ENCODE results near the gene TNFRSF21.

TNFRSF21 gene

GRCh38 chr6:47195011-47195650, 114.6 kb downstream of the TNFRSF21 start:
- Histone ChIP-seq H3K4me3 (no peak overlapping the region), H3K27ac (no peak overlapping the region)

DNA sequence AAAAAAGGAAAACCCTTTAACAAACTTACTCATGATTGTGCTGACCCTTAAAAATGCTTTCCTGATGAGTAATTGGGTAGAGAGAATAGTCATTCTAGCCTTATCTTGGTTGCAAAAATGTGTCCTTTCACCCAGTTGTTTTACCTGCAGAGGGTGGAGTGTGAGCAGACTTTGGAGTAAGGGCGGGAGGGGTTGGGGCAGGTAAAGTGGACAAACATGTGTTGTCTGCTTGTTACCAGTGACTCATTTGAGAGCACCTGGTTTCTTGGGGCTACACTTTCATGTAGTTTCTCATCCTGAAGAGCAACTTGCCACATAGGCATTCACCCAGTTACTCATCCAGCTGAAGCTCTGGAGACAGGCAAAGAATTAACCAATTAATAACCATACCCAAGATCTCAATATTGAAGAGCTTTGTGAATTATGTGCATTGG, 121.1 kb downstream of the TNFRSF21 start:
- Histone ChIP-seq H3K27ac (no peak overlapping the region), H3K4me3 (no peak overlapping the region)

GRCh38 chr6:47187893-47188587, 121.7 kb downstream of the TNFRSF21 start:
- Histone ChIP-seq H3K4me3 (no peak overlapping the region), H3K27ac (no peak overlapping the region)

GRCh38 chr6:47187113-47187512, 122.6 kb downstream of the TNFRSF21 start:
- Histone ChIP-seq H3K27ac (no peak overlapping the region), H3K4me3 (no peak overlapping the region)

DNA sequence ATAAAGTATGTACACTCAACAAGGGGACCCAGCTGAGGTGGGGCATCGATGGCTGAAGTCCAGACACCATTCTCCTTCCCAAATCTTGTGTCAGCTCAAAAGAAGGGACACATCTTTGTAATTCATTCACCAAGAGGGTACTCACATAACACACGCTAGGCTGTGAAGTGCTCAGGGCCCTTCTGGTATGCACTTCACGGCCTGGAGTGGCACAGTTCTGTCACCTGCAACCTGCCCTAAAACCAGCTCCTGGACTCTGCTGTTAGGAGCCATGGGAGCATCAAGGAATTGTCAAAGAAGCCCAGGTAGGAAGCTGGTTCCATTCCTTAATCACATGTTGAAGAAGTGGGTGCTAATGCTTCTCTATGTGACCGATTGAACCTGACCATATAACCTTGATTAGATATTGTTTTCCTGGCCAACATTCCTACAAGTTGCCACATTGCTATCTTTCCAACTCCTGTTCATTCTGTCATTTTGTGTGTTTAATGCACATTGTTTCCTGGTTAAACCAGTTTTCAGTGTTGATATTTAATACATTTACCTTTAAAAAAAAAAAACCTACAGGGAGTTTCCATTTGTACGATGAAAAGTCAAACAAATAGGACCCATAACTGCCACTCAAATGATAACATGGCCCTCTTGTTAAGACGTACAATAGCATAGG, 127.3 kb downstream of the TNFRSF21 start:
- H3K27ac ChIP-seq = no peak overlapping the region

GRCh38 chr6:47181681-47182080, 128.0 kb downstream of the TNFRSF21 start:
- Histone ChIP-seq H3K27ac (no peak overlapping the region), H3K4me3 (no peak overlapping the region)

More for the DNA sequence above, 127.3 kb downstream of the TNFRSF21 start:
- H3K4me3 ChIP-seq = no peak overlapping the region

Data from skin epidermis (tissue), 12 donors.